NCI-H2227 (cell line): ENCODE results near the gene SNX3.
"Not testable (repeated sequence)": the region's sequence is repeated elsewhere in the genome, so short reads cannot be mapped to it uniquely, and the experiment has no call there.

ENCODE experiments used
- DNase-seq: peaks from one replicate; lab custom pipeline; 2025; ENCODE audit not compliant: unreplicated experiment; lab: John Stamatoyannopoulos, UW

The SNX3 gene

GRCh38 chr6:108260809-108261569 is at the start of gene SNX3:
SNX3 (minus strand) TSS chr6:108261040; CDS start chr6:108260921, 119 bp downstream.
- peak; percentile 95 for DNase-seq

GRCh38 chr6:108309844-108310243 is 49.0 kb upstream of the SNX3 start:
- DNase-seq: no peak

DNA sequence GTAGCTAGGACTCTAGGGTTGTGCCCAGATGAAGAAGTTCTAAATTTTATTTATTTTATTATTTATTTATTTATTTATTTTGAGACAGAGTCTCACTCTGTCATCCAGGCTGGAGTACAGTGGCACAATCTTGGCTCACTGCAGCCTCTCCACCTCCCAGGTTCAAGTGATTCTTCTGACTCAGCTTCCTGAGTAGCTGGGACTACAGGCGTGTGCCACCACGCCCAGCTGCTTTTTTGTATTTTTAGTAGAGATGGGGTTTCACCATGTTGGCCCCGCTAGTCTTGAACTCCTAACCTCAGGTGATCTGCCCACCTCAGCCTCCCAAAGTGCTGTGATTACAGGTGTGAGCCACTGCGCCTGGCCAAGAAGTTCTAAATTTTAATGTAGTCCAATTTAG is 47.8 kb upstream of the SNX3 start:
- not testable (repeated sequence) for DNase-seq

DNA sequence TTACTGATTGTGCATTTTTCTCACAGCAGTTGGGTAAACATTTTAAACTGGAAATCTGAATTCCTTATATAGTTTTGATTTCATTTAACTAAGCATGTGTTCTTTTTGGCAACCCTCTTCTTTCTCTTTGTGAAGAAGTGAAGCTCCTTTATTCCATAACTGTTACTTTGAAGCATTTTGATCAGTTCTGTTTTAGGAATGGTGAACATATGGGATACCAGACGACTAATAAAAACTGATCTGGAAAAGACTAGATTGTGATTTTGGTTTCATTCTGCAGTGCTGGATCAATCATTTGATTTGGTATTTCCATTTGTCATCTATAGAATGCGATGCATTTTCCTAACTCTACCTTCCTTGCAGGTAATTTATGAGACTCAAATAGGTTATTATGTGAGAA is 43.8 kb upstream of the SNX3 start:
- no peak for DNase-seq

DNA sequence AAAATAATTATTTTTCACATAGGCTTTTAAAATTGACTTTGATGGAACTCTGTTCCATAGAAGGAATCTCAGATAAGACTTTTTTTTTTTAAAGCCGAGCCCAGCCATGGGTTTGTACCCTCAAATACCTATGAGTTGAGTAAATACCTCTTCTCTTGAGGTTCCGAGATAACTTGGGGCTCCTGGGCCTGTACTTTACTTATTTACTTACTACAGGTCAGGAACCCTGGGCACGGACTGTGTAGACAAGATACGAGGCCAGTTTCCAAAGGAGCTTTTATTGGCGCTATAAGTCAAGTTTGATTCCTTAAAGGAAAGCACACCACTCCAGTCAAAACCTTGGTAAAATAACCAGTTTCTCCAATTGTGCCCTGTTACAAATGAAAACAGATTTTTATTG is 41.5 kb upstream of the SNX3 start:
- DNase-seq: no peak

DNA sequence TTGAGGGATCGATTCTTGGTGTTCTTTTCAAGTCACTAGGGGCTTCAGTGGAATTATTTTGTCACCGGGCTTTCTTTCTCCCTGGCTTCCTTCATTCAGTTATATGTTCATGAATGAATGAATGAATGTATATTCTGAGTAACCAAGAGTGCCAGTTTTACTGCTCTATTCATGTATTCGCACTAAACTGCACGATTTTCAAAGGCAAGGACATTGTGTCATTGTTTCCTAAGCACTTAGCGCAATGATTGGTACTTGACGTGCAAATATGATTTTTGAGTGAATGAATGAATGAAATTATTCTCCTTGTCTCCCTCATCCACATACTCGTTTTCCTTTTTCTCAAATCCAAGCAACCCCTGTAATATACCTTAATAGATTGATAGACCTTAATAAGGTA is 34.8 kb upstream of the SNX3 start:
- peak; percentile 8 for DNase-seq

GRCh38 chr6:108294727-108295625 is 34.1 kb upstream of the SNX3 start, which contains the start of gene AFG1L:
AFG1L (plus strand) TSS chr6:108295054; CDS start chr6:108295080, 26 bp downstream.
- peak; percentile 71 for DNase-seq

GRCh38 chr6:108294297-108294726 is 33.5 kb upstream of the SNX3 start:
- no peak for DNase-seq

DNA sequence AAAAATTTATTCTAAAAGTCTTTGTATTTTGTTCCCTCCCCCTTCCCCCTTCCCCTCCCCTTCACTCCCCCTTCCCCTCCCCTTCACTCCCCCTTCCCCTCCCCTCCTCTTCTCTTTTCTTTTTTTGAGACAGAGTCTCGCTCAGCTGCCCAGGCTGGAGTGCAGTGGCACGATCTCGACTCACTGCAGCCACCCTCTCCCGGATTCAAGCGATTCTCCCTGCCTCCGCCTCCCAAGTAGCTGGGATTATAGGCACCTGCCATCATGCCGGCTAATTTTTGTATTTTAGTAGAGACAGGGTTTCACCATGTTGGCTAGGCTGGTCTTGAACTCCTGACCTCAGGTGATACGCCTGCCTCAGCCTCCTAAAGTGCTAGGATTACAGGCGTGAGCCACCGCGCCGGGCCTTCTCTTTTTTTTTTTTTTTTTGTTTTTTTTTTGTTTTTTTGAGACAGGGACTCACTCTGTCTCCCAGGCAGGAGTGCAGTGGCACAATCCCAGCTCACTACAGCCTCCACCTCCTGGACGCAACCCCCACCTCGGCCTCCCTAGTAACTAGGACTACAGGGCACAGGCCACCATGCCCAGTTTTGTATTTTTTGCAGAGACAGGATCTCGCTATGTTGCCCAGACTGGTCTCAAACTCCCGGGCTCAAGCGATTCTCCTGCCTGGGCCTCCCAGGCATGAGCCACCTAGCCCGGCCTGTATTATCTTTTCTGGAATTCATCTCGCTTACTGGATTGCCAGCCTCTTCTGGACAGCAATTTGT is 32.9 kb upstream of the SNX3 start:
- DNase-seq: no peak

DNA sequence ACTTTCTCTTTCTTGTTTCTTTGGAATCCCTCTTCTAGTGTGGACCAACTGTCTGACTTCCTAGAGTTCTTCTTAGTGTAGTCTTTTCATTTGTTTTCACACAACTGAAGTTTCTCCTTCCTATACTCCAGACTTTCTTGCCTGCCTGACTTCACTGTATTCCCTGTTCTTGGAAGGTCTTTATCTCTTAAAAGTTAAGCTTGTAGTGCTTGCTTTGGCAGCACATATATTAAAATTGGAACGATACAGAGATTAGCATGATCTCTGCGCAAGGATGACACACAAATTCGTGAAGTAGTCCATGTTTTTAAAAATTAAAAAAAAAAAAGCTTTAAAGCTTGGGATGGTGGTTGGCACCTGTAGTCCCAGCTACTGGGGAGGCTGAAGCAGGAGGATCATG is 31.7 kb upstream of the SNX3 start:
- DNase-seq: not testable (repeated sequence)

DNA sequence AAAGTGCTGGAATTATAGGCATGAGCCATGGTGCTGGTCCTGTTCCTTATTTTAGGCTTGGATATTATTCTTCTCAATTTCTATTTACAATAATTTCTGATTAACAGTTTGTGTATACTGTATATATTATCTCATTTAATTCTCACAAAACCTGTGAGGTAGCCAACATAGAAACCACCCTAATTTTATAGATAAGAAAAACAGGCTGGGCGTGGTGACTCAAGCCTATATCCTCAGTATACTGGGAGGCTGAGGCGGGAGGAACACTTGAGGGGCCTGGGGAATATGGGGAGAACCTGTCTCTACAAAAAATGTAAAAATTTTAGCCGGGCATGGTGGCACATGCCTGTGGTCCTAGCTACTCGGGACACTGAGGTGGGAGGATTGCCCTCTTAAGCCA is 30.3 kb upstream of the SNX3 start:
- DNase-seq: no peak

DNA sequence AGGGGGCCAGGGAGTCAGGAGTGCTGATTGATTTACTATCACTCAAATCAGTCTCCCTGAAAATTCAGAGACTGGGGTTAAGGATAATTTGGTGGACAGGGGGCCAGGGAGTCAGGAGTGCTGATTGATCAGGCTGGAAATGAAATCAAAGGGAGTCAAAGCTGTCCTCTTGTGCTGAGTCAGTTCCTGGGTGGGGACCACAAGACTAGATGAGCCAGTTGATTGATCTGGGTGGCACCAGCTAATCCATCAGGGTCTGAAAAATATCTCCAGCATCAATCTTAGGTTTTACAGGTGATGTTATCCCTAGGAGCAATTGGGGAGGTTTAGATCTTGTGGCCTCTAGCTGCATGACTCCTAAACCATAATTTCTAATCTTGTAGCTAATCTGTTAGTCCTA is 27.9 kb upstream of the SNX3 start:
- no peak for DNase-seq

- no peak for DNase-seq
Observed at GRCh38 chr6:108287373-108287772, 26.5 kb upstream of the SNX3 start.

- DNase-seq: no peak
Observed at GRCh38 chr6:108286366-108286765, 25.5 kb upstream of the SNX3 start.

GRCh38 chr6:108285381-108285780 is 24.5 kb upstream of the SNX3 start:
- DNase-seq: no peak

DNA sequence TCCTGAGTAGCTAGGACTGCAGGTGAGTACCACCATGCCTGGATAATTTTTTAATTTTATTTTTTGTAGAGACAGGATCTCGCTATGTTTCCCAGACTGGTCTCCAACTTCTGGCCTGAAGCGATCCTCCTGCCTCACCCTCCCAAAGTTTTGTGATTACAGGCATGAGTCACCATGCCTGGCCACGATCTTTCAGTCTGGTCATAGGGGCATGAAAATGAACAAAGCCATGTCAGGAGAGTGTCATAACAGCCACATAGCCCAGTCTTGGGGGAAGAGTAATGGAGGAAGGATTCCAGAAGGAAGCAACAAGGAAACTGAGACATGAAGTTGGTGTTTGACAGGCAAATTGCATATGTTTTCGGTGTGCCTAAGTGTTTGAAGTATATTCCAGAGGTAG is 17.0 kb upstream of the SNX3 start:
- no peak for DNase-seq

- no peak for DNase-seq
Observed at GRCh38 chr6:108277295-108277694, 16.5 kb upstream of the SNX3 start.

DNA sequence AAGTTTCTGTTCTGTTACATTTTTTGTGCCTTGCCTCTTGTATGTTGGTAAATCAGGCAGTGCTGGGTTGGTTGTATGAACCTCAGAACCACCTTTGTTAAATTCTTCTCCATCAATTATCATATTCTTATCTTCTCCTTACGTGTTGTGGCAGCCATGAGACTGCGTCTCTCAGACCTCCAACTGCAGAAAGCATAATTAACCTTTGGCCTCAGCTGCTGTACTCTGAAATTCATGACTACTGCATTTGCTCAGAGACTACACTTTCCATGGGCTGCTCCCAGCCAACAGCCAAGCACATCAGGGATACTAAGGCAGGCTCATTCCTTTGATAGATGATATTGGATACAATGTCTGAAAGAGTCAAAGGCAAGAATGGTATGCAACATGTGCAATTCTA is 15.1 kb upstream of the SNX3 start:
- peak; percentile 28 for DNase-seq

DNA sequence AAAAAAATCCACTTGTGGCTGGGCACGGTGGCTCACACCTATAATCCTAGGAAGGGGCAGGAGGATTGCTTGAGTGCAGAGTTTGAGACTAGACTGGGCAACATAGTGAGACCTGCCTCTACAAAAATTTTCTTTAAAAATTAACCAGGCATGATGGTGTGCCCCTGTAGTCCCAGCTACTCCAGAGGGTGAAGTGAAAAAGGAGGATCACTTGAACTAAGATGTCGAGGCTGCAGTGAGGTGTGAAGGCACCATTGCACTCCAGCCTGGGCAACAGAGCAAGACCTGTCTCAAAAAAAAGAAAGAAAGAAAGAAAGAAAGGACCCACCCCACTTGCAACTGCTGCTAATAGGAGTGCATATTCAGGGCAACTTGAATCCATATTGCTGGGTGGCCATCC is 13.7 kb upstream of the SNX3 start:
- no peak for DNase-seq

- DNase-seq: not testable (repeated sequence)
Observed at GRCh38 chr6:108269955-108270354, 9.1 kb upstream of the SNX3 start.

DNA sequence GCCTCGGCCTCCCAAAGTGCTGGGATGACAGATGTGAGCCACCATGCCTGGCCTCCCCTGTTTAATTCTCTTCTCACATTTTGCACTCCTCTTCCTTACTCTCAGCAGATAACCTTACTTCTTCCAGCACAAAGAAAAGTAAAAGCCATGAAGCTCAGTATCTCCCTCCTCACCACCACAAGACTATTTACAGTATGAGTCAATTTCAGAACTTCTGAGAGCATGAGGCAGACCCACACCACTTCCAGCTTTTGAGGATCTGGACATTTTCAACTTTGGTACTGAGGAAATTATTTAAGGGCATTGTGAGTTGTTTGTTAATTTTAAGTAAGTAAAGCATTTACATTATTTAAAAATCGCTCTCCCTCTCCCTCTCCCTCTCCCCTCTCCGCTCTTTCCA is 8.0 kb upstream of the SNX3 start:
- no peak for DNase-seq
